GM21515 (cell line): ENCODE measurements around the gene NR1D2.
"Not testable (repeated sequence)": the region's sequence is repeated elsewhere in the genome, so short reads cannot be mapped to it uniquely, and the experiment has no call there.

Source experiments
- ATAC-seq: cut with Tn5 transposase; IDR thresholded peaks from one replicate; pipeline ENCODE4 v1.9.1; 2021; ENCODE audit not compliant: unreplicated experiment

Gene NR1D2

DNA sequence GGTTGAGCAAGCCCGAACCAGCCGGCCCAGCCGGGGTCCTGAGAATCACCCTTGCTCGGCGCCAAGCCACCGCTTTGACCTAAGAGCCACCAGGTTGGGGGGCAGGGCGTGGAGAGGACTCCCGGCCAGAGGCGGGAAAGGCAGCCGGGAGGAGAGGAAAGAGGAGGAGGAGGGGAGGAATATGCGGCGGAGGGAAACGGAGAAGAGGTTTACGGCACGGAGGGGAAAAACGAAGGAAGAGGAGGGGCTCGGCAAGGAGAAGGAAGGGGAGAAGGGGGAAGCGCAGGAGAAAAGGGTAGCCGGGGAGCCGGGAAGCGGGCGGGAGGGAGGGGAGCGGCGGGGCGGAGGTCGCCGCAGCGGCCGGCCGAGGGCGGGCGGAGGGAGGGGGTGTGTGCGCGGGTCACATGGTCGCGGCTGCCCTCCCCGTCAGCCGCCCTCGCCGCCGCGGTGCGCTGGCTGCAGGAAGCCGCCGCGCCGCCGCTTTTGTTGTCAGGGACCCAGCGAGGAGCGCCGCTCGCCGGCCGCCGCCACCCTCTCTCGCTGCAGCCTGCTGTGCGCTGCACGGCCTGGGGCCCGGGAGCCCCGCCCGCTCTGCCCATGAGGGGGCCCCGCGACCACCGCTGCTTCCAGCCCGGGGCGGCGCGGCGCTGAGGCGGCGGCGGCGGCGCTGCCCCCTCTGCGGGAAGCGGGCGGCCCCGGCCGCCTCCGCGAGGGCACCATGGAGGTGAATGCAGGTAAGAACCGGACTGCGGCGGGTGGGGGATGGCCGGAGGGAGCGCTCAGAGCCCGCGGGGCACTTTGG is at the start of gene NR1D2:
NR1D2 (plus strand) TSS at position 426 of the 802 bp plus-strand sequence; CDS start at position 719, 293 bp downstream.
- peak; percentile 58 for ATAC-seq

DNA sequence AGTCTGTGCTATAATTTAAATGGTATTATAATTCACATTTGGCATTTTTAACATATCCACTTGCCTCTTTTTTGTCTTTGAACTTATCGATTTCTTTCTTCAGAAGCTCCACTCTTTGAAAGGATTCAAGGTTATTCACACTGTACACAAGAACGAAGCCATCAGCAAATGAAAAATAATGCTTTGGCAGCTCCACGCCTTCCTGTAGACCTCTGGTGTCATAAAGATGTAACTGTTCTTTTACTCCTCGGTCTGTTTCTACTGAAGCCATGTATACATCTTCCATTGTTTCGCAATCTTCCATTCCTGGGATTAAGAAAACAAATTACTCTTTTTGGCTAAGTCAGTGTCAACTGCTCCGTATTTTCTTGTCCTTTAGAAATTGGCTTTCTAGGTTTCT is 44.3 kb upstream of the NR1D2 start:
- ATAC-seq, result no peak

DNA sequence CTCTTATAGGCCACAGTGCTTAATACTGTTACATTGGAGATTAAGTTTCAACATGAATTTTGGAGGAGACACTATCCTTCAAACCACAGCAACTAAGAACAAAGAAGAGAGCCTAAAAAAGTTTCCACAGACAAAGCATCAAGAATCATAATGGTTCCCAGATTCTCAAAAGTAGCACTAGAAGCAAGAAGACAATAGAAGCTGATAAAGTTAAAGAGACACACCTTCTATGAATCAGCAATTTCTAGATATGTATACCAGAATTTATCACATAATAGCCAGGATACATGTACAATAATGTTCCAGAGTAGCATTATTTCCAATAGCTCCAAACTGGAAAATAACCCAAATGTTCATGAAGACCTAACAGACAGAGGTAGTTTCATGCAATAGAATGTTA is 40.5 kb upstream of the NR1D2 start:
- no peak for ATAC-seq

DNA sequence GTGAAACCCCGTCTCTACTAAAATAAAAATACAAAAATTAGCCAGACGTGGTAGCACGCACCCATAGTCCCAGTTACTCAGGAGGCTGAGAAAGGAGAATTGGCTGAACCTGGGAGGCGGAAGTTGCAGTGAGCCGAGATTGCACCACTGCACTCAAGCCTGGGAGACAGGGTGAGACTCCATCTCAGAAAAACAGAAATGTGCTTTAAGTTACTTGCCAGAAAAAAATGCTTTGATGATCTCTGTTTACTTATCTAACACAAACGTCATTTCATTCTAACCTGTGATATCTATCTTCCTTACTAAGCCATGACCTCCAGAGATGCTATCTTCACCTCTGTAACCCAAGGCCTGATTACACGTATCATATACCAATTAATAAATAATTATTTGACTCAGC is 35.7 kb upstream of the NR1D2 start:
- no peak for ATAC-seq

DNA sequence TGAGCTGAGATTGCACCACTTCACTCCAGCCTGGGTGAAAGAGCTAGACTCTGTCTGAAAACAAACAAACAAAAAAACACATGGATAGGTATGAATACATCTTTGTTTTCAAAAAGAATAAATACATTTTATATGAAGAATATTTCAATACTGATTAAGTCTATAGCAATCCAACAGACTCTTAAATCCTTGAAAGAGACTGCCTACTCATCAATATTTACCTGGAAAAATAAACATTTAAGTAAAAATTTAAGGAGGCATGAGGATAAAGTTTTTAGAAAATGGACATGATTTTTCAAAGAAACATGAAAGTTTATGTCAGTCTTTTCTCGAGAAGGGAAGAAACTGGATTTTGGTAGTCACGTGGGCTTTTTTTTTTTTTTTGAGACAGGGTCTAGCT is 33.7 kb upstream of the NR1D2 start:
- ATAC-seq, result no peak

DNA sequence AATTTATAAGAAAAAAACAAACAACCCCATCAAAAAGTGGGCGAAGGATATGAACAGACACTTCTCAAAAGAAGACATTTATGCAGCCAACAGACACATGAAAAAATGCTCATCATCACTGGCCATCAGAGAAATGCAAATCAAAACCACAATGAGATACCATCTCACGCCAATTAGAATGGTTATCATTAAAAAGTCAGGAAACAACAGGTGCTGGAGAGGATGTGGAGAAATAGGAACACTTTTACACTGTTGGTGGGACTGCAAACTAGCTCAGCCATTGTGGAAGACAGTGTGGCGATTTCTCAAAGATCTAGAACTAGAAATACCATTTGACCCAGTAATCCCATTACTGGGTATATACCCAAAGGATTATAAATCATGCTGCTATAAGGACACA is 32.8 kb upstream of the NR1D2 start:
- not testable (repeated sequence) for ATAC-seq

DNA sequence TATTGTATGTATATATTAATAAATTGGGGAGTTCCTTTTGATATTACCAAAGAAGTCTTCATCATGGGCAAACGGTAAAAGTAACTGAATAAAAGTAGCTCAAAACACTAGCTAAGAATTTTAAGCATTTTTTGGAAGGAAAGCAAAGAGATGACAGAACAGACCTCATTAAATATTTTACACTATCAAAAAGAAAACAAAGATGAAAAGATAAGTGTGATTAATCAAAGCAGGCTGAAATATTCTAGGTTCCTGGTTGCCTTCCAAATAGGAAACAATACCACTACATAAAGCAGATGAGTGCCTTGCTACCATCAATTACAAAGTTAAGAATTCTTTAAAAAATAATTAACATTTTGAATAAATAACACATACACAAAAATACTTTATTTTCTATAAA is 31.9 kb upstream of the NR1D2 start:
- ATAC-seq, result no peak

DNA sequence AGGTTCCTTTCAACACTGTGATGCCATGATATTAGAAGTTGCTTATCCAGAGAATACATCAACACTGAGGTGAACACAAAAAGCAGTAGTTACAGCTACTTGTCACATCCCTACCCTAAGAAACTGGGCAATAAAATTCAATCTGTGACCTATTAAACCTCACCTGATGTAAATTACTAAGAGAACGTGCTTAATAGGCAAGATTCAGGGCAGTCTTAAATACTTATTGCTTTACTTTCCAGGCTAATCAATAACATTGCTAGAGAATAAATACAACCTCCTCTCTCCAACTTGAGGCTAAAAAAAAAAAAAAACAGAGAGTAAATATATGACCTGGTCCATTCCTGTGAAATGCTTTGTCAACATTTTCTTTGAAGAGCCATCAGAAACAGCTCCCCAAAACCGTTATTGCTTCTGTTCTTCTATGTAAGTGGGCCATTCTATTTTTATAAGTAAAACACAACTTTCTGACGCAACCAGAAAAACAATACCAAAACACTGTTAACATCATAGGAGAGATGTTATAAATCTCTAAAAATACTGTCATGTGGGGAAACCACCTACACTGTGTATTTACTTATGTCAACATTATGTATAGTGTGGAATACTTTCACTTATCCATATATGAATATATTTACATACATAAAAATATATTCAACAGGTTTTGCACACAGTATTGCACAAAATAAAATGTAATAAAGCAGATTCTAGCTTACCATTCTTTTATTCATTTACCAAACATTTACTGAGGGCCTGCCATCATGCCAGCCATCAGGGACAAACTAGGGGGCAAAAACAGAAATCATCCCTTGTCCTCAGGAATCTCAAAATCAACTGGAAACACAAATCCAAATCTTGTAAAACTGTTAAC is 31.0 kb upstream of the NR1D2 start:
- no peak for ATAC-seq

DNA sequence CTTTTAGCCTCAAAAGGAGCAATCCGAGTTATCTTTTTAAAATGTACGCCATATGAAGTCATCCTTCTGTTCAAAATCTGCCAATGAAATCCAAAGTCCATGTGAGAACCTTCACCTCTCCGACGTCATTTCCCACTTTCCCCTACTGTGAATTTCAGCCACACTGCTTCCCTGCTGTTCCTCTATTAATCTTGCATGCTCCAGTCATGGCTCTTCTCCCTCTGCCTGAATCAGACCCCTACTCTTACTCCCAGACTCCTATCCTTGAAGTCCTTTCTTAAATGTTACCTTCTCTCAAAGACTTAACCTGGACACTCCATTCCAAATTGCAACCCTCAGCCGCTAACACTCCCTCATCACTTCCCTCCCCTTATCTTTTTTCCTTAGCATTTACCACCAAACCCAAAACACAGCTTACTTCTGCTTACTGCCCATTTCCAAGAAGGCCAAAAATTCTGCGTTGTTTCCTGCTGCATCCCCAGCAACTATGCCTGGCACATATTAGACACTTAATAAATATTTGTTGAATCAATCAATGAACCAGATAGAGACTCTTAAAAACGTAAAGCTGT is 29.5 kb upstream of the NR1D2 start:
- ATAC-seq, result no peak

DNA sequence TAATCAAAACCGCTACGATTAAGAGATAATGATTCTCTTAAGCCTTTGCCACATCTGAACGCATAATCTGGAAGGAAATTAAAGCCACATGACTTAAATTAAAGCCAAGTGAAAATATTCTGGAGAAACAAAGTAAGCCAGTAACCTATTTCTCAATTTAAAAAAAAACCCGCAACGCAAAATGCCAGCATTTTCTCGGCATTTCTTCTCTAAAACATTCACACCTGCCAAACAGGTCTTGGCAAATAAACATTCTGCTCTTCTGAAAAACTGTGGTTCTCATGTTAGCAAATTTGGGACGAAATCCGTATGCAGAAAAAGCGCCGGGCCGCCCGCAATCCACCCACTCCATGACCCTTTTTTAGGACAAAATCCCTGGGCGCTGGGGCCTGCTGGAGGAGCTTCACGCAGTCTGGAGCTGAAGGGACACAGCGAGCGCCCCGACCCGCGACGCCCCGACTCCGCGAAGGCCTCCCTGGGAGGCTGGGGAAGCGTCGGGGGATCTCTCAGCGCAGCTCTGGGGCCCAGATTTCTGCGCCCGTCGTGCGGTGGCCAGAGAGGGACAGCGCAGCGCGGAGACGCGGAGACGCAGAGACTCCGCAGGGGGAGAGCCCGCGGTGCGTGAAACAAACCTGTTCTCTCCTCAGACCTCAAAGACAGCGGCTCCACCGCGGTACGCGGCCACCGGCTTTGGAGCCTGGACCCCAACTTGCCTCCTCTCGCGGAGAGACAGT is 28.8 kb upstream of the NR1D2 start:
- ATAC-seq, result peak; percentile 46

DNA sequence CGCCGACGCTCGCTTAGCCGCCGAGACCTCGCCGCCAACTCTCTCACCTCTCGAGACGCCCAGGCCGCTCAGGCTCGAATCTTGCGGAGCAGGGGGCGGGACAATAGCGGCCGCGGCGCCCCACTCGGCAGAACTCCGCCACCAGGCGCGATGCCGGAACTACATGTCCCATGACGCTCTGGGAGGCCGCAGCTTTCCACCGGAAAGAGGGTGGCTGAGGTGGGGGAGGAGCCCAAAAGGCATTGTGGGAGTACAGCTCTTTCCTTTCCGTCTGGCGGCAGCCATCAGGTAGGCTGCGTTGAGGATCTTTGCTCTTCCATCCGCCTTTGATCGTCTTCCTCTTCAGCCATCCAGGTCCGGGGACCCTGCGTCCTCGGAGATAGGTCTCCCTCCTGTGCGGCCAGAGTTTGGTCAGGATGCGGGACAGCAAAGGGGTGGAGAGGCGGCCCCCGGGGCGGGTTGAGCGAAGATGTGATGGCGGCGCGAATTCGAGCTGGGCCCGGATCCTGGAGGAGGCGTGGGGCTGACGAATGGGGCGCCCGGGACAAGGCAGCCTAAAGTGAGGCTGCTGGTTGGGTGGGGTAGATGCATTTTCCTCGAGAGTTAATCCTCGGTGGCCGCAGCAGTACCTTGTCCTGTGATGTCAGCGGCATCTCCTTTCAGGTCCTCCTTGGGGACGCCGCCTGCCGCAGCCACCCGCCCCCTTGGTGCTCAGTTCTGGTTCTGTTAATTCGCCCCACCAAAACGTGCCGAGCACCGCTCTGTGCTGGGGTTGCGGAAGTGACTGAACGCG is 28.0 kb upstream of the NR1D2 start, which contains the start of the genes NKIRAS1 and RPL15:
NKIRAS1 (minus strand) TSS at position 105 of the 793 bp plus-strand sequence. CDS start 6,086 bp downstream, outside the sequence.
RPL15 (plus strand) TSS at position 247 of the 793 bp plus-strand sequence. CDS start 728 bp downstream, outside the sequence.
- ATAC-seq, result peak; percentile 94

DNA sequence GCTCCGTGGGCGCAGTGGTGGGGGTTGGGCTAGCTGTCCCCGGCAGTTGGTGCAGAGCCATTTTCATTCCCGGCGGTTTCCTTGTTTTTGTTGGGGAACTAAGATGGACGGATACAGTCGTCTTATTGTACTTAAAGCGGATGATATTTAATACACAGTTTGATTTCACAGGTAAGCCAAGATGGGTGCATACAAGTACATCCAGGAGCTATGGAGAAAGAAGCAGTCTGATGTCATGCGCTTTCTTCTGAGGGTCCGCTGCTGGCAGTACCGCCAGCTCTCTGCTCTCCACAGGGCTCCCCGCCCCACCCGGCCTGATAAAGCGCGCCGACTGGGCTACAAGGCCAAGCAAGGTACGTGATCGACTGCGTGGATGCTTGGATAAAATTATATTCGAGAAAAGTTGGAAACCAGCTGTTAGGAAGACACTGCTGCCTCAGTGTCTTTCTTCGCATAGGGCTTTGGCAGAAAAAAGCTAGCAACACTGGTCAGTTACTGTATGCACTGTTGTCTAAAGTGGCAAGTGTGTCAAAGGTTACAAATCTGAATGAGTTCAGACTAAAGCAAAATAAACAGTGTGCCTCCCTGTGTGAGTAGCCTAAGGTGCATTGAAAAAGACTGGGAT is 27.3 kb upstream of the NR1D2 start:
- ATAC-seq, result not testable (repeated sequence)

DNA sequence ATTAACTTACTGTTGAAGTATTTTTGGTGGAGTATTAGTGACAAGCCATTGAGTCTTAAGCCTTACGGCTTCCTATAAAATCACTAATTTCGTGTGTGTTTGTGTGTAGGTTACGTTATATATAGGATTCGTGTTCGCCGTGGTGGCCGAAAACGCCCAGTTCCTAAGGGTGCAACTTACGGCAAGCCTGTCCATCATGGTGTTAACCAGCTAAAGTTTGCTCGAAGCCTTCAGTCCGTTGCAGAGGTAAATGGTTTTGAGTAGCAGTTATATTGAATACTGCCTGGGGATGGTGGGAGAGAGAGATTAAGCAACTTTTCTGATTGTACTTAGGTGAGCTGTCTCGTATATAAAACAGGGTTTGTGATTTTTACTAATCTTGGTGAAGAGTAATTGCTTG is 26.8 kb upstream of the NR1D2 start:
- not testable (repeated sequence) for ATAC-seq

DNA sequence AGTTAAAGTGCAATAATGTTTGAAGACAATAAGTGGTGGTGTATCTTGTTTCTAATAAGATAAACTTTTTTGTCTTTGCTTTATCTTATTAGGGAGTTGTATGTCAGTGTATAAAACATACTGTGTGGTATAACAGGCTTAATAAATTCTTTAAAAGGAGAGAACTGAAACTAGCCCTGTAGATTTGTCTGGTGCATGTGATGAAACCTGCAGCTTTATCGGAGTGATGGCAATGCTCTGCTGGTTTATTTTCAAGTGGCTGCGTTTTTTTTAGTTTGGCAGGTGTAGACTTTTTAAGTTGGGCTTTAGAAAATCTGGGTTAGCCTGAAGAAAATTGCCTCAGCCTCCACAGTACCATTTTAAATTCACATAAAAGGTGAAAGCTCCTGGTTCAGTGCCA is 25.5 kb upstream of the NR1D2 start:
- ATAC-seq, result no peak

DNA sequence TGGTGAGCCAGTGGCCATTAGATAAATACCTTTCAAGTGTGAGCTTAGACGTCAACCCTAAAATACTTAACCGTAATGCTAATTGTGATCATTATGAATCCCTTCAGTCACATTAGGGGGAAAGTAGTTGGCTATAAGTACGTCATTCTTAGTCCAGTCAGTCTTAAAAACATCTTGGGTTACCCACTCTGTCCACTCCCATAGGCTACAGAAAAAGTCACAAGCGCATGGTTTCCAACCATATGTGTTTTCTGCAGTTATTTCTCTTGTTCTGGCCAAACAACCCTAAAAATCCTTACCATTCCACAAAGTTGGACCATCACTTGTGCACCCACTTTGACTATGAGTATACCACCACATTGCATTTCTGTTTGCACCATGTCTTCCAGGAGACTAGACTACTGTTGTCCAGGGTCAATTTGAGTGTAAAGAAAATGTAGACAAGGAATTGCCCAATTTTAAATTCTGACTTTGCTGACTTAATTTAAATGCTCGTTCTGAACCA is 24.9 kb upstream of the NR1D2 start:
- ATAC-seq, result no peak

DNA sequence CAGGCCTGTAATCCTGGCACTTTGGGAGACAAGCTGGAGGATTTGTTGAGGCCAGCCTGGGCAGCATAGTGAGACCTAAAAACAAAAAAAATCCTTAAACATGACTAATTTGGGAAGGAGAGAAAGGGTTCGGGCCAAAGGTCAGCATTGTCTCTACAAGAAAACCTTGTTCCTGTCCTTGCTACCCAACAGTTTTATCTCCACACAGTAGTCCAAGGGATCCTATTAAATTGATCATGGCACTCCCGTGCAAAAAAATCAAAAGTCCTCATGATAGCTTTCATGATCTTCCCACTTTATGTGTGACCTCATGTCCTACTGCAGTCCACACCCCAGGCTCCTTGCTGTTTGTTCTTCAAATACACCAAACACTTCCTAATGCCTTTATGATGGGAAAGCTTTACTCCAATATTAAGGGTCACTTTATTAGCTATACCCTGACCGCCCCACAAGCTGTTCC is 24.0 kb upstream of the NR1D2 start:
- ATAC-seq, result no peak

DNA sequence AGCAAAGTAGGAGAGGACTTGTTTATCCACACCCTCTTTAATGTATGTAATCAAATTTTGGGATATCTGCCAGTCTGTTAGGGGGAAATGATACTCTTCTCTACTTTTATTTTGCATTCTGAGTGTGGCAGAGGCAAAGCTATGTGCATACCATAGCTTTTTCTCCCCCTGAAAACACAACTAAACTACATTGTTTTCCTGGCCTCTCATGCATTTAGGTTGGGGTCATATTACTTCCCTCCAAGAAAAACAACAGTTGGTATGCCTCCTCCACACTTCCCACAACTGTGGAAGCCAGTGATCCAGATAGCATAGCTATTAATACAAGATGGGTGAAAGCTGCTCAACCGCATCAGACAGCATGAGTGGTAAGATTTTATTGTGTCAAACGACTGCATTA is 21.3 kb upstream of the NR1D2 start:
- ATAC-seq, result no peak

DNA sequence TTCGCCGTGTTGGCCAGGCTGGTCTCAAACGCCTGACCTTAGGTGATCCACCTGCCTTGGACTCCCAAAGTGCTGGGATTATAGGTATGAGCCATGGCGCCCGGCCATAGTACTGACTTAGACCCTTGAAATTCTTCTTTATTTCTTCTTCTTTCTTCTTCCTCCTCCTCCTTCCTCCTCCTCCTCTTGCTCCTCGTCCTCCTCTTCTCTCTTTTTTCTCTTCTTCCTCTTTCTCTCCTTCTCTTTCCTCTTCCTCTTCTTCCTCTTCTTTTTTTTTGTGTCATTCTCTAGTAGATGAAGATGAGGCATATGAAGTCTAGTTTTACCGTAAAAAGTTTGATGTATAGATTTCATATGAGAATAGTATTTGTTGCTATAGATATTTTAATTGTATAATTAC is 18.8 kb upstream of the NR1D2 start:
- ATAC-seq, result no peak

DNA sequence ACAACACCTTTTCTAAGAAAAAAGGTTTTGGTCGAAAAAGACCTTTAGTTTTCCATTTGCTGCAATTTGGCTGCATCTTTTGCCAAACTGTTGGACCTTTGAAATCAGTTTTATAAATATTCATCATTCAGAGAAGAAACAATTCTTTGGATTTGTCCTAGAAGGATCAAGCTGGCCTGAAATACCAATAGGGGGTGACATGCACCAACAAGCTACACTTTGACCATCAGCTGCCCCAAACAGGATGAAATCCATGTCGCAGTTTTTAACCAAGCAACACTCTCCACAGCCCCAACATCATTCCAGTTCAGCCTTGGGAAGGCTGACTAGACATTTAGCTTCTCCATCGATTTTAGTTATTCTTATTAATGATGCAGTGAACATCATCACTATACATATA is 18.4 kb upstream of the NR1D2 start:
- no peak for ATAC-seq
